WTC11 (cell line): Measurements from ENCODE around the gene SBK3. TPM values are rescaled to one million over a fixed set of nuclear protein-coding genes. Genes with fewer than 3 reads are reported as not detected.
A peak's percentile ranks its signal among the peaks of the same experiment; 100 is the strongest.

Experiments used
- ATAC-seq: fragments of 200-7000 bp; cut with Tn5 transposase; 2 replicates; pipeline ENCODE4 v1.10.0; 2021; ENCODE audit warnings: mild to moderate bottlenecking, moderate library complexity
- CTCF ChIA-PET: fragments of 300-600 bp; sonication (Branson Sonifier 250); formaldehyde crosslinking; loops from one replicate; lab custom pipeline; 2021; ENCODE audit warnings: antibody characterized with exemption; lab: Charles Lee
- POLR2A ChIA-PET: fragments of 350-600 bp; sonication (Branson Sonifier 250); formaldehyde crosslinking; loops from one replicate; lab custom pipeline; 2021; ENCODE audit warnings: antibody characterized with exemption; lab: Charles Lee
- DNase-seq: peaks from one replicate; pipeline ENCODE4 v3.0.0; 2021; ENCODE audit warnings: low spot score
- H3K27ac Mint-ChIP-seq: 2 replicates; pipeline ENCODE4 v1.8.0; 2021; ENCODE audit warnings: mixed read lengths
- H3K27me3 Mint-ChIP-seq: 2 replicates; pipeline ENCODE4 v1.8.0; 2021; ENCODE audit warnings: low read depth, mild to moderate bottlenecking, moderate library complexity, mixed read lengths
- H3K36me3 Mint-ChIP-seq: 2 replicates; pipeline ENCODE4 v1.8.0; 2021; ENCODE audit warnings: mixed read lengths
- H3K4me1 Mint-ChIP-seq: 2 replicates; pipeline ENCODE4 v1.8.0; 2022; ENCODE audit warnings: mixed read lengths
- H3K4me3 Mint-ChIP-seq: 2 replicates; pipeline ENCODE4 v1.8.0; 2021; ENCODE audit warnings: mild to moderate bottlenecking, moderate library complexity, mixed read lengths
- H3K9me3 Mint-ChIP-seq: 2 replicates; pipeline ENCODE4 v1.8.0; 2021; ENCODE audit warnings: mixed read lengths
- ATF1 ChIP-seq: sonication (generic); formaldehyde crosslinking; IDR thresholded peaks from 2 replicates; pipeline ENCODE4 v1.8.1; 2023; ENCODE audit warnings: mild to moderate bottlenecking, moderate library complexity, missing genetic modification reagents
- CTCF ChIP-seq: fragments of 200-600 bp; IDR thresholded peaks from 2 replicates; pipeline ENCODE4 v1.8.0; 2022; ENCODE audit warnings: antibody characterized with exemption
- ETV6 ChIP-seq: sonication (generic); formaldehyde crosslinking; IDR thresholded peaks from 2 replicates; pipeline ENCODE4 v1.8.1; 2022; ENCODE audit warnings: mild to moderate bottlenecking, missing genetic modification reagents
- FOXK1 ChIP-seq: sonication (generic); formaldehyde crosslinking; IDR thresholded peaks from 2 replicates; pipeline ENCODE4 v1.8.0; 2022; ENCODE audit warnings: mild to moderate bottlenecking, moderate library complexity, missing genetic modification reagents
- IRF1 ChIP-seq: sonication (generic); formaldehyde crosslinking; IDR thresholded peaks from 2 replicates; pipeline ENCODE4 v1.8.0; 2023; ENCODE audit warnings: missing genetic modification reagents
- SP1 ChIP-seq: sonication (generic); formaldehyde crosslinking; conservative IDR thresholded peaks from 2 replicates; pipeline ENCODE4 v1.8.1; 2022; ENCODE audit warnings: missing genetic modification reagents
- TCF7 ChIP-seq: sonication (generic); formaldehyde crosslinking; IDR thresholded peaks from 2 replicates; pipeline ENCODE4 v1.8.0; 2022; ENCODE audit warnings: mild to moderate bottlenecking, low read depth, missing genetic modification reagents, moderate library complexity
- USF1 ChIP-seq: sonication (generic); formaldehyde crosslinking; IDR thresholded peaks from 2 replicates; pipeline ENCODE4 v1.8.0; 2022; ENCODE audit warnings: mild to moderate bottlenecking, missing genetic modification reagents
- USF2 ChIP-seq: sonication (generic); formaldehyde crosslinking; IDR thresholded peaks from 2 replicates; pipeline ENCODE4 v1.8.1; 2023; ENCODE audit warnings: mild to moderate bottlenecking, missing genetic modification reagents, moderate library complexity
- ZBTB21 ChIP-seq: sonication (generic); formaldehyde crosslinking; IDR thresholded peaks from 2 replicates; pipeline ENCODE4 v1.8.1; 2023; ENCODE audit warnings: mild to moderate bottlenecking, missing genetic modification reagents, borderline replicate concordance
- ZNF317 ChIP-seq: sonication (generic); formaldehyde crosslinking; IDR thresholded peaks from 2 replicates; pipeline ENCODE4 v1.8.1; 2023; ENCODE audit warnings: low read depth, mild to moderate bottlenecking, moderate library complexity, missing genetic modification reagents, borderline replicate concordance
- ZNF416 ChIP-seq: fragments of 250-450 bp; sonication (Bioruptor Pico); IDR thresholded peaks from 2 replicates; pipeline ENCODE4 v1.9.0; 2021; ENCODE audit warnings: mild to moderate bottlenecking, inconsistent platforms
- ZNF671 ChIP-seq: fragments of 250-450 bp; sonication (Bioruptor Pico); IDR thresholded peaks from 2 replicates; pipeline ENCODE4 v1.8.0; 2021; ENCODE audit warnings: mild to moderate bottlenecking
- total RNA-seq: library from RNA; stranded (reverse); gene quantifications from 3 replicates; pipeline ENCODE4 v1.2.3, GENCODE V29; 2021
- TF ChIP-seq, protein P1 (sequence below): fragments of 250-450 bp; sonication (Bioruptor Pico); IDR thresholded peaks from 2 replicates; pipeline ENCODE4 v1.9.0; 2021; ENCODE audit warnings: mild to moderate bottlenecking
- TF ChIP-seq, protein P2 (sequence below): fragments of 250-450 bp; sonication (Bioruptor Pico); IDR thresholded peaks from 2 replicates; pipeline ENCODE4 v1.8.0; 2021; ENCODE audit warnings: mild to moderate bottlenecking
- TF ChIP-seq, protein P3 (sequence below): sonication (generic); formaldehyde crosslinking; IDR thresholded peaks from 2 replicates; pipeline ENCODE4 v1.8.1; 2023; ENCODE audit warnings: mild to moderate bottlenecking, missing genetic modification reagents

SBK3 gene
- total RNA-seq, 1 experiment from 2014 or later = 0.90 TPM

GRCh38 chr19:55537741-55538111 is 7.6 kb downstream of the SBK3 start (continued):
- TF ChIP-seq, protein P1, sequence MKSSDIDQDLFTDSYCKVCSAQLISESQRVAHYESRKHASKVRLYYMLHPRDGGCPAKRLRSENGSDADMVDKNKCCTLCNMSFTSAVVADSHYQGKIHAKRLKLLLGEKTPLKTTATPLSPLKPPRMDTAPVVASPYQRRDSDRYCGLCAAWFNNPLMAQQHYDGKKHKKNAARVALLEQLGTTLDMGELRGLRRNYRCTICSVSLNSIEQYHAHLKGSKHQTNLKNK = no peak
- TF ChIP-seq ZNF671 (no peak), USF1 (CRISPR knock-in tag) (no peak)

DNA sequence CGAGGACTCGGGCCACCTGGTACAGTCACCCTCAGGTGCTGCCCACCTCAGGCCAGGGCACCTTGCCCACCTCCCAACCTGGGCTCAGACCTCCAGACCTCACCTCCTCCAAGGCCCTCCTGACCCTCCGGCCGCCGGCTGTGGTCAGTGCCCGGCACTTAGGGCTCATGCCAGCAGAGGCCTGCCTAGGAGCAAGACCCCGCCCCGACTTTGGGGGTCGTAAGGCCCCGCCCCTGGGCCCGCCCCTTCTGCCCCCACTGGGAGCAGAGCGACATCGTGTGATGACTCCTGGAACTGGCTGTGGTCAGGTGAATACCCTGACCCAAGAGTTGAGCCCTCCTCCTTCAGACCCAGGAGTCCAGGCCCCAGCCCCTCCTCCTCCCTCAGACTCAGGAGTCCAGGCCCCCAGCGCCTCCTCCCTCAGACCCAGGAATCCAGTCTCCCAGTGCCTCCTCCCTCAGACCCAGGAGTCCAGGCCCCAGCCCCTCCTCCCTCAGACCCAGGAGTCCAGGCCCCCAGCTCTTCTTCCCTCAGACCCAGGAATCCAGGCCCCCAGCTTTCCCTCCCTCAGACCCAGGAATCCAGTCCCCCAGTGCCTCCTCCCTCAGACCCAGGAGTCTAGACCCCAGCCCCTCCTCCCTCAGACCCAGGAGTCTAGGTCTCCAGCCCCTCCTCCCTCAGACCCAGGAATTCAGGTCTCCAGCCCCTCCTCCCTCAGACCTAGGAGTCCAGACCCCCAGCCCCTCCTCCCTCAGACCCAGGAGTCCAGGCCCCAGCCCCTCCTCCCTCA is 8.2 kb downstream of the SBK3 start, which contains the start of gene SBK2:
Gene SBK2, minus strand, starts transcription at position 183 of the 790 bp plus-strand sequence. CDS start 839 bp downstream, outside the sequence.
- CTCF ChIA-PET = interaction anchor here (0.7 to 2.3 kb wide), 2 partner anchors 13 to 33 kb away, joined by 3 to 10 read pairs; no protein-coding TSS in a partner anchor
- Mint-ChIP-seq H3K27ac (no peak within 1 kb of the TSS), H3K36me3 (no peaks in the 10 kb centered on the region), H3K4me1 (peaks cover 11% of the 10 kb centered on the region), H3K27me3 (peaks cover 7% of the 10 kb centered on the region), H3K4me3 (peak within 1 kb of the TSS; percentile 37), H3K9me3 (peaks cover 6% of the 10 kb centered on the region)
- ATAC-seq = peak; percentile 97
- 0 out of 2 replicates have a peak, but pooled peaks have one; percentile 25 for TF ChIP-seq CTCF
- no peak for TF ChIP-seq ATF1 (CRISPR knock-in tag)
- TF ChIP-seq ZBTB21 = no peak
- TF ChIP-seq IRF1 (CRISPR knock-in tag) = no peak
- TF ChIP-seq, protein P1 = no peak
- TF ChIP-seq ZNF416 (CRISPR knock-in tag) = no peak
- peak; percentile 22; the same call in 1 of the 2 replicates for TF ChIP-seq ETV6 (CRISPR knock-in tag)
- no peak for TF ChIP-seq ZNF317
- TF ChIP-seq, protein P2, sequence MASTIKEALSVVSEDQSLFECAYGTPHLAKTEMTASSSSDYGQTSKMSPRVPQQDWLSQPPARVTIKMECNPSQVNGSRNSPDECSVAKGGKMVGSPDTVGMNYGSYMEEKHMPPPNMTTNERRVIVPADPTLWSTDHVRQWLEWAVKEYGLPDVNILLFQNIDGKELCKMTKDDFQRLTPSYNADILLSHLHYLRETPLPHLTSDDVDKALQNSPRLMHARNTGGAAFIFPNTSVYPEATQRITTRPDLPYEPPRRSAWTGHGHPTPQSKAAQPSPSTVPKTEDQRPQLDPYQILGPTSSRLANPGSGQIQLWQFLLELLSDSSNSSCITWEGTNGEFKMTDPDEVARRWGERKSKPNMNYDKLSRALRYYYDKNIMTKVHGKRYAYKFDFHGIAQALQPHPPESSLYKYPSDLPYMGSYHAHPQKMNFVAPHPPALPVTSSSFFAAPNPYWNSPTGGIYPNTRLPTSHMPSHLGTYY (CRISPR knock-in tag) = no peak
- TF ChIP-seq ZNF671 = no peak
- TF ChIP-seq SP1 = peak; percentile 96
- 0 out of 2 replicates have a peak, but pooled peaks have one; percentile 34 for TF ChIP-seq USF2 (CRISPR knock-in tag)
- TF ChIP-seq TCF7 (CRISPR knock-in tag) = no peak
- TF ChIP-seq FOXK1 (CRISPR knock-in tag) = no peak
- TF ChIP-seq, protein P3, sequence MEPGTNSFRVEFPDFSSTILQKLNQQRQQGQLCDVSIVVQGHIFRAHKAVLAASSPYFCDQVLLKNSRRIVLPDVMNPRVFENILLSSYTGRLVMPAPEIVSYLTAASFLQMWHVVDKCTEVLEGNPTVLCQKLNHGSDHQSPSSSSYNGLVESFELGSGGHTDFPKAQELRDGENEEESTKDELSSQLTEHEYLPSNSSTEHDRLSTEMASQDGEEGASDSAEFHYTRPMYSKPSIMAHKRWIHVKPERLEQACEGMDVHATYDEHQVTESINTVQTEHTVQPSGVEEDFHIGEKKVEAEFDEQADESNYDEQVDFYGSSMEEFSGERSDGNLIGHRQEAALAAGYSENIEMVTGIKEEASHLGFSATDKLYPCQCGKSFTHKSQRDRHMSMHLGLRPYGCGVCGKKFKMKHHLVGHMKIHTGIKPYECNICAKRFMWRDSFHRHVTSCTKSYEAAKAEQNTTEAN (CRISPR knock-in tag) = no peak
- peak; percentile 96 for DNase-seq
- POLR2A ChIA-PET = no interaction called here
